ENCODE measurements around the gene RESF1. TPM values are rescaled to one million over a fixed set of nuclear protein-coding genes. Genes with fewer than 3 reads are reported as not detected.

Gene RESF1
- total and polyA plus RNA-seq, 2 donors (not counting 3 experiments of a cell fraction or from before 2014, with no cell fraction given) = 40.3 to 70.0 TPM

- Histone ChIP-seq H4K20me1 (replicated peaks; ENCODE audit: control insufficient read depth, extremely low read depth, insufficient read depth, low read length) (no peaks in the 10 kb centered on the region), H3K9me3 (replicated peaks; ENCODE audit: control insufficient read depth, insufficient read depth, low read length) (no peaks in the 10 kb centered on the region), H3K4me3 (replicated peaks in 1 of 3; ENCODE audit: insufficient read depth in 1 of 3, low read depth in 1 of 3, low read length in 3 of 3) (no peak overlapping the region), H3K4me1 (ENCODE audit: control insufficient read depth, extremely low read depth, insufficient read depth, low read length) (no peaks in the 10 kb centered on the region), H3K79me2 (ENCODE audit: control insufficient read depth, insufficient read depth, low read length) (peaks cover 72% of the 10 kb centered on the region), H3K9ac (replicated peaks; ENCODE audit: extremely low read depth, insufficient read depth, low read length) (no peak overlapping the region), H3K27me3 (ENCODE audit: control insufficient read depth in 2 of 2, insufficient read depth in 2 of 2, low read length in 2 of 2) (no peaks in the 10 kb centered on the region), H3K36me3 (ENCODE audit: control insufficient read depth in 2 of 2, extremely low read depth in 1 of 2, insufficient read depth in 2 of 2, low read length in 2 of 2) (peaks cover 4 to 12% of the 10 kb centered on the region in 2 experiments), H2AFZ (ENCODE audit: low read depth, low read length) (no peak overlapping the region), H3K4me2 (ENCODE audit: insufficient read depth, low read length) (no peak overlapping the region), H3K9me1 (replicated peaks; ENCODE audit: control insufficient read depth, extremely low read depth, insufficient read depth, low read length) (no peaks in the 10 kb centered on the region), H3K27ac (ENCODE audit: insufficient read depth, low read depth, low read length) (no peak overlapping the region)
- no peak for TF ChIP-seq POLR2A (IDR thresholded peaks at IDR 0.05; ENCODE audit: low read depth, low read length)
- FAIRE-seq (no peak), DNase-seq (ENCODE audit: low read depth, low spot score) (no peak)
- ChIA-PET CTCF (no interaction called here), POLR2A (no interaction called here)
- dilution Hi-C loops (cut with MboI; ENCODE audit: extremely low pct_ligation_motif_present, low sequenced_read_pairs) = no loop called here
- BruUV-seq (replicated peaks) = no TSS peak
- intact Hi-C loops (cut with micrococcal nuclease) = no loop called here
These were observed 8.3 kb downstream of the RESF1 start for GRCh38 chr12:31967539-31967938.

DNA sequence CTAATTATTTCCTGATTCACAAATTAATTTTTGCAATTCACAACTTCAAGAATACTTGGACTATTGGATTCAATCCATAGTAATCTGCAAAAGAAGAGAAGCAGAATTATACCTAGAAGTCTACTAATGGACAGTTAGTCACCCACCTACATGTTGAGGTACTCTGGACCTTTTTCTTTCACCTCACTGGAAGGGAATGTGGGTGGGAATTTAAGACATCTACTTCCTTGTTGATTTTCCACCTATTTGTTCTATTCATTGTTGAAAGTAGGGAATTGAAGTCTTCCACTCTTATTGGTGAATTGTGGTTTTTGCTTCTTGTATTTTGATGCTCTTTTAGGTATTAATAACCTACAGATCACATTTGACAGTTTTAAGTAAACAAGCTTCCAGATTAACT is 11.0 kb downstream of the RESF1 start:
- H3K4me1 ChIP-seq (ENCODE audit: control insufficient read depth, extremely low read depth, insufficient read depth, low read length) = no peaks in the 10 kb centered on the region
- no peaks in the 10 kb centered on the region for H3K9me3 ChIP-seq (replicated peaks; ENCODE audit: control insufficient read depth, insufficient read depth, low read length)
- no peak overlapping the region for H2AFZ ChIP-seq (ENCODE audit: low read depth, low read length)
- intact Hi-C loops (cut with micrococcal nuclease) (no loop called here), dilution Hi-C loops (cut with MboI; ENCODE audit: extremely low pct_ligation_motif_present, low sequenced_read_pairs) (loop anchor here (10.0 kb wide), 1 partner anchor 55 kb away; no protein-coding TSS in a partner anchor)
- no peaks in the 10 kb centered on the region for H4K20me1 ChIP-seq (replicated peaks; ENCODE audit: control insufficient read depth, extremely low read depth, insufficient read depth, low read length)
- no peak overlapping the region for H3K4me2 ChIP-seq (ENCODE audit: insufficient read depth, low read length)
- no peak overlapping the region for H3K4me3 ChIP-seq (replicated peaks in 1 of 3; ENCODE audit: insufficient read depth in 1 of 3, low read depth in 1 of 3, low read length in 3 of 3)
- DNase-seq (ENCODE audit: low read depth, low spot score) = no peak
- POLR2A ChIA-PET = no interaction called here
- BruUV-seq (replicated peaks) = no TSS peak
- H3K9me1 ChIP-seq (replicated peaks; ENCODE audit: control insufficient read depth, extremely low read depth, insufficient read depth, low read length) = no peaks in the 10 kb centered on the region
- TF ChIP-seq MAX (IDR thresholded peaks at IDR 0.05; ENCODE audit: insufficient read depth, insufficient read length) = no peak
- TF ChIP-seq MYC (IDR thresholded peaks at IDR 0.05; ENCODE audit: low read depth, low read length) = no peak
- TF ChIP-seq EZH2 (IDR thresholded peaks at IDR 0.05; ENCODE audit: borderline replicate concordance, low read depth, low read length, severe bottlenecking) = no peak
- TF ChIP-seq, protein P1, sequence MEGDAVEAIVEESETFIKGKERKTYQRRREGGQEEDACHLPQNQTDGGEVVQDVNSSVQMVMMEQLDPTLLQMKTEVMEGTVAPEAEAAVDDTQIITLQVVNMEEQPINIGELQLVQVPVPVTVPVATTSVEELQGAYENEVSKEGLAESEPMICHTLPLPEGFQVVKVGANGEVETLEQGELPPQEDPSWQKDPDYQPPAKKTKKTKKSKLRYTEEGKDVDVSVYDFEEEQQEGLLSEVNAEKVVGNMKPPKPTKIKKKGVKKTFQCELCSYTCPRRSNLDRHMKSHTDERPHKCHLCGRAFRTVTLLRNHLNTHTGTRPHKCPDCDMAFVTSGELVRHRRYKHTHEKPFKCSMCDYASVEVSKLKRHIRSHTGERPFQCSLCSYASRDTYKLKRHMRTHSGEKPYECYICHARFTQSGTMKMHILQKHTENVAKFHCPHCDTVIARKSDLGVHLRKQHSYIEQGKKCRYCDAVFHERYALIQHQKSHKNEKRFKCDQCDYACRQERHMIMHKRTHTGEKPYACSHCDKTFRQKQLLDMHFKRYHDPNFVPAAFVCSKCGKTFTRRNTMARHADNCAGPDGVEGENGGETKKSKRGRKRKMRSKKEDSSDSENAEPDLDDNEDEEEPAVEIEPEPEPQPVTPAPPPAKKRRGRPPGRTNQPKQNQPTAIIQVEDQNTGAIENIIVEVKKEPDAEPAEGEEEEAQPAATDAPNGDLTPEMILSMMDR (IDR thresholded peaks at IDR 0.05; ENCODE audit: extremely low read depth in 1 of 2, insufficient read depth in 1 of 2, low read depth in 1 of 2, low read length in 2 of 2) = no peak
- no peak for TF ChIP-seq JUN (IDR thresholded peaks at IDR 0.05; ENCODE audit: borderline replicate concordance, insufficient read depth, insufficient read length, low read depth)
- TF ChIP-seq GATA2 (IDR thresholded peaks at IDR 0.05; ENCODE audit: insufficient read depth, insufficient read length, low read depth, low read length) = no peak
- no peak for TF ChIP-seq POLR2A (IDR thresholded peaks at IDR 0.05; ENCODE audit: low read depth, low read length)
- no peak for TF ChIP-seq FOS (IDR thresholded peaks at IDR 0.05; ENCODE audit: borderline replicate concordance, insufficient read depth, low read length)
- TF ChIP-seq POLR2AphosphoS5 (IDR thresholded peaks at IDR 0.05; ENCODE audit: insufficient read depth, low read depth, low read length) = no peak
- no peak overlapping the region for H3K9ac ChIP-seq (replicated peaks; ENCODE audit: extremely low read depth, insufficient read depth, low read length)
- no peak for FAIRE-seq
- H3K79me2 ChIP-seq (ENCODE audit: control insufficient read depth, insufficient read depth, low read length) = peaks cover 49% of the 10 kb centered on the region
- H3K36me3 ChIP-seq (ENCODE audit: control insufficient read depth in 2 of 2, extremely low read depth in 1 of 2, insufficient read depth in 2 of 2, low read length in 2 of 2) = peaks cover 6 to 23% of the 10 kb centered on the region in 2 experiments
- H3K27me3 ChIP-seq (ENCODE audit: control insufficient read depth in 2 of 2, insufficient read depth in 2 of 2, low read length in 2 of 2) = no peaks in the 10 kb centered on the region
- CTCF ChIA-PET = interaction anchor here (0.8 kb wide), 1 partner anchor 342 kb away, joined by 3 read pairs; no protein-coding TSS in a partner anchor
- H3K27ac ChIP-seq (ENCODE audit: insufficient read depth, low read depth, low read length) = no peak overlapping the region
